ENCODE results near the gene RPL14. TPM values are rescaled to one million over a fixed set of nuclear protein-coding genes. Genes with fewer than 3 reads are reported as not detected.
"Not testable (repeated sequence)": the region's sequence is repeated elsewhere in the genome, so short reads cannot be mapped to it uniquely, and the experiment has no call there.

Gene RPL14
- total RNA-seq, 2 donors from 2014 or later = 1,691 to 2,241 TPM

DNA sequence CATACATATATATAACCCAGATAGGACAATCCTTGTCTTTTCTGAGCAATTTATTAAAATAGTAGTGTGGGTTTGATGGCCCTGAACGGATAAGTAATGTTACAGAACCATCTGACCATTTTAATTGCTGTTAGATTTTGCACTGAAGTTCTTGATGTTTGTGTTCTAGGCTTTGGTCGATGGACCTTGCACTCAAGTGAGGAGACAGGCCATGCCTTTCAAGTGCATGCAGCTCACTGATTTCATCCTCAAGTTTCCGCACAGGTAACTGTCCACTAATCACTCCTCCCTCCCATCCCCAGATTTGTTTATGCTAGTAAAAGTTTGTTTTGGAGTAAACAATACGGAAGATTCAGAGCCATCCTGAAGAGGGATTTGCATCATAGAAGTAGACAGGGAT lies 1.3 kb downstream of the RPL14 start:
- Histone ChIP-seq H3K9ac (ENCODE audit: extremely low read depth, low read length, poor library complexity, severe bottlenecking) (peak overlapping the region; percentile 89), H3K4me3 (ENCODE audit: low read length) (peak overlapping the region; percentile 100), H3K27me3 (ENCODE audit: control insufficient read depth, insufficient read depth, low read length, poor library complexity, severe bottlenecking) (no peaks in the 10 kb centered on the region), H3K9me3 (ENCODE audit: control insufficient read depth, low read length) (no peaks in the 10 kb centered on the region), H3K36me3 (ENCODE audit: control insufficient read depth, insufficient read depth, low read length) (peaks cover 50% of the 10 kb centered on the region), H3K27ac (ENCODE audit: low read depth, low read length) (no peak overlapping the region), H3K4me1 (ENCODE audit: control insufficient read depth, insufficient read depth, low read length) (peaks cover 4% of the 10 kb centered on the region)
- 92 to 100% methylated on average over 1 to 4 of the region's 4 CpGs for WGBS, 2 experiments (ENCODE audit: insufficient coverage in 1 of 2, insufficient read length in 1 of 2)
- Mint-ChIP-seq H3K36me3 (ENCODE audit: low read depth) (peaks cover 51% of the 10 kb centered on the region), H3K4me1 (peaks cover 16% of the 10 kb centered on the region), H3K27ac (peak overlapping the region; percentile 91), H3K9me3 (no peaks in the 10 kb centered on the region), H3K4me3 (peak overlapping the region; percentile 93), H3K27me3 (ENCODE audit: insufficient read depth) (peaks cover 2% of the 10 kb centered on the region)
- TF ChIP-seq CTCF (conservative IDR thresholded peaks at IDR 0.05) = no peak
- DNase-seq = no peak

DNA sequence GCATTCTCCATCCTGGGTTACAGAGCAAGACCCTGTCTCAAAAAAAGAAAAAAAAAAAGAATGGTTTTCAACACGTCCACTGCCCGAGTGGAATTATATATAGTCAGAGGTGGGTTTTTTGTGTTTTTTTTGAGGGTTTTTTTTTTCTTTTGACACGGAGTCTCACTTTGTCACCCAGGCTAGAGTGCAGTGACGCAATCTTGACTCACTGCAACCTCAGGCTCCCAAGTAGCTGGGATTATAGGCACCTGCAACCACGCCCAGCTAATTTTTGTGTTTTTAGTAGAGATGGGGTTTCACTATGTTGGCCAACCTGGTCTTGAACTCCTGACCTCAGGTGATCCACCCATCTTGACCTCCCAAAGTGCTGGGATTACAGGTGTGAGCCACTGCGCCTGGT lies 3.3 kb downstream of the RPL14 start:
- H3K27ac ChIP-seq (ENCODE audit: low read depth, low read length); H3K4me3 ChIP-seq (ENCODE audit: low read length); H3K27me3 Mint-ChIP-seq (ENCODE audit: insufficient read depth); H3K9me3 ChIP-seq (ENCODE audit: control insufficient read depth, low read length); H3K27me3 ChIP-seq (ENCODE audit: control insufficient read depth, insufficient read depth, low read length, poor library complexity, severe bottlenecking); DNase-seq; H3K4me3 Mint-ChIP-seq; H3K9ac ChIP-seq (ENCODE audit: extremely low read depth, low read length, poor library complexity, severe bottlenecking); H3K4me1 ChIP-seq (ENCODE audit: control insufficient read depth, insufficient read depth, low read length); H3K27ac Mint-ChIP-seq; H3K9me3 Mint-ChIP-seq: not testable (repeated sequence)
- 95 to 100% methylated on average over 4 to 6 of the region's 6 CpGs for WGBS, 2 experiments (ENCODE audit: insufficient coverage in 1 of 2, insufficient read length in 1 of 2)
- peaks cover 64% of the 10 kb centered on the region for H3K36me3 ChIP-seq (ENCODE audit: control insufficient read depth, insufficient read depth, low read length)
- H3K36me3 Mint-ChIP-seq (ENCODE audit: low read depth) = peaks cover 58% of the 10 kb centered on the region
- H3K4me1 Mint-ChIP-seq = peaks cover 14% of the 10 kb centered on the region

GRCh38 chr3:40461161-40461560 lies 4.0 kb downstream of the RPL14 start:
- no peak overlapping the region for H3K4me3 Mint-ChIP-seq
- Histone ChIP-seq H3K27me3 (ENCODE audit: control insufficient read depth, insufficient read depth, low read length, poor library complexity, severe bottlenecking) (no peaks in the 10 kb centered on the region), H3K4me3 (ENCODE audit: low read length) (no peak overlapping the region), H3K27ac (ENCODE audit: low read depth, low read length) (no peak overlapping the region), H3K9me3 (ENCODE audit: control insufficient read depth, low read length) (no peaks in the 10 kb centered on the region), H3K4me1 (ENCODE audit: control insufficient read depth, insufficient read depth, low read length) (peaks cover 4% of the 10 kb centered on the region), H3K9ac (ENCODE audit: extremely low read depth, low read length, poor library complexity, severe bottlenecking) (no peak overlapping the region), H3K36me3 (ENCODE audit: control insufficient read depth, insufficient read depth, low read length) (peaks cover 64% of the 10 kb centered on the region)
- DNase-seq = no peak
- no peaks in the 10 kb centered on the region for H3K27me3 Mint-ChIP-seq (ENCODE audit: insufficient read depth)
- TF ChIP-seq CTCF (conservative IDR thresholded peaks at IDR 0.05) = no peak
- H3K27ac Mint-ChIP-seq = no peak overlapping the region
- WGBS, 2 experiments (ENCODE audit: insufficient coverage in 1 of 2, insufficient read length in 1 of 2) = 96 to 97% methylated on average over 3 of the region's 3 CpGs
- peaks cover 14% of the 10 kb centered on the region for H3K4me1 Mint-ChIP-seq
- H3K9me3 Mint-ChIP-seq = no peaks in the 10 kb centered on the region
- H3K36me3 Mint-ChIP-seq (ENCODE audit: low read depth) = peaks cover 61% of the 10 kb centered on the region

DNA sequence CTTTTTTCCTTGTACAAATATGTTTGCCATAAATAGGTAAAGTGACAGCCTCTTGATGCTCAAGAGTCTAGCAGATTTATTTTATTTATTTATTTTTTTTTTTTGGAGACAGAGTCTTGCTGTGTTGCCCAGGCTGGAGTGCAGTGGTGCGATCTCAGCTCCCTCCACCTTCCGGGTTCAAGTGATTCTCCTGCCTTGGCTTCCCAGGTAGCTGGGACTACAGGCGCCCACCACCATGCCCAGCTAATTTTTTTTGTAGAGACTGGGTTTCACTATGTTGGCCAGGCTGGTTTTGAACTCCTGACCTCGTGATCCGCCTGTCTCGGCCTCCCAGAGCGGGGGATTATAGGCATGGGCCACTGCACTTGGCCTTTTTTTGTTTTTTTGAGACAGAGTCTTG lies 5.7 kb downstream of the RPL14 start:
- H3K27ac Mint-ChIP-seq; DNase-seq; H3K4me3 Mint-ChIP-seq; H3K9me3 Mint-ChIP-seq; H3K4me1 ChIP-seq (ENCODE audit: control insufficient read depth, insufficient read depth, low read length); H3K27me3 ChIP-seq (ENCODE audit: control insufficient read depth, insufficient read depth, low read length, poor library complexity, severe bottlenecking); H3K4me3 ChIP-seq (ENCODE audit: low read length); H3K9me3 ChIP-seq (ENCODE audit: control insufficient read depth, low read length); H3K27ac ChIP-seq (ENCODE audit: low read depth, low read length); H3K27me3 Mint-ChIP-seq (ENCODE audit: insufficient read depth); H3K9ac ChIP-seq (ENCODE audit: extremely low read depth, low read length, poor library complexity, severe bottlenecking): not testable (repeated sequence)
- H3K36me3 ChIP-seq (ENCODE audit: control insufficient read depth, insufficient read depth, low read length) = peaks cover 68% of the 10 kb centered on the region
- 92 to 96% methylated on average over 7 of the region's 7 CpGs for WGBS, 2 experiments (ENCODE audit: insufficient coverage in 1 of 2, insufficient read length in 1 of 2)
- Mint-ChIP-seq H3K36me3 (ENCODE audit: low read depth) (peaks cover 61% of the 10 kb centered on the region), H3K4me1 (peaks cover 13% of the 10 kb centered on the region)

Measured in endodermal cell (in vitro differentiated cells).